Progenitor cell of endocrine pancreas (in vitro differentiated cells): ENCODE results near the gene TLR2. TPM values are rescaled to one million over a fixed set of nuclear protein-coding genes. Genes with fewer than 3 reads are reported as not detected.

Experiments
- DNase-seq: peaks from one replicate; pipeline ENCODE4 v3.0.0; 2021; ENCODE audit warnings: low spot score; ENCODE audit not compliant: unreplicated experiment
- H3K27ac Mint-ChIP-seq: 2 replicates; pipeline ENCODE4 v1.8.0; 2021; ENCODE audit warnings: mild to moderate bottlenecking, moderate library complexity, mixed read lengths
- H3K27me3 Mint-ChIP-seq: 2 replicates; pipeline ENCODE4 v1.8.0; 2021; ENCODE audit warnings: mixed read lengths
- H3K36me3 Mint-ChIP-seq: 2 replicates; pipeline ENCODE4 v1.8.0; 2022; ENCODE audit warnings: mixed read lengths; ENCODE audit not compliant: insufficient read depth
- H3K4me1 Mint-ChIP-seq: 2 replicates; pipeline ENCODE4 v1.8.0; 2021; ENCODE audit warnings: low read depth, mixed read lengths
- H3K4me3 Mint-ChIP-seq: 2 replicates; pipeline ENCODE4 v1.8.0; 2021; ENCODE audit warnings: low read depth, mild to moderate bottlenecking, moderate library complexity, mixed read lengths
- H3K9me3 Mint-ChIP-seq: 2 replicates; pipeline ENCODE4 v1.8.0; 2021; ENCODE audit warnings: low read depth, mixed read lengths
- CTCF ChIP-seq: fragments of 200-600 bp; sonication (generic); IDR thresholded peaks from one replicate; pipeline ENCODE4 v1.5.0; 2021; ENCODE audit warnings: antibody characterized with exemption, mild to moderate bottlenecking; ENCODE audit not compliant: unreplicated experiment
- total RNA-seq: library from RNA; stranded (reverse); gene quantifications from 2 replicates; pipeline ENCODE4 v1.2.1, GENCODE V29; 2021

Gene TLR2
- total RNA-seq, 1 donor from 2014 or later: 5.1 TPM

GRCh38 chr4:153676486-153676885 is 7.6 kb upstream of the TLR2 start:
- Mint-ChIP-seq H3K9me3 (peaks cover 10% of the 10 kb centered on the region), H3K27ac (no peak overlapping the region), H3K4me3 (no peak overlapping the region), H3K36me3 (no peaks in the 10 kb centered on the region), H3K27me3 (peaks cover 20% of the 10 kb centered on the region), H3K4me1 (no peaks in the 10 kb centered on the region)
- DNase-seq: no peak
- no peak for TF ChIP-seq CTCF

GRCh38 chr4:153676984-153677383 is 7.1 kb upstream of the TLR2 start:
- Mint-ChIP-seq H3K4me3 (no peak overlapping the region), H3K27ac (no peak overlapping the region), H3K4me1 (no peaks in the 10 kb centered on the region), H3K9me3 (peaks cover 10% of the 10 kb centered on the region), H3K27me3 (peaks cover 25% of the 10 kb centered on the region), H3K36me3 (no peaks in the 10 kb centered on the region)
- no peak for TF ChIP-seq CTCF
- no peak for DNase-seq

GRCh38 chr4:153679486-153679885 is 4.6 kb upstream of the TLR2 start:
- Mint-ChIP-seq H3K9me3 (peaks cover 10% of the 10 kb centered on the region), H3K4me3 (no peak overlapping the region), H3K36me3 (no peaks in the 10 kb centered on the region), H3K4me1 (no peaks in the 10 kb centered on the region), H3K27ac (no peak overlapping the region), H3K27me3 (peaks cover 43% of the 10 kb centered on the region)
- no peak for DNase-seq
- no peak for TF ChIP-seq CTCF

- Mint-ChIP-seq H3K4me1 (peaks cover 3% of the 10 kb centered on the region), H3K36me3 (peaks cover 9% of the 10 kb centered on the region), H3K9me3 (peaks cover 4% of the 10 kb centered on the region), H3K27me3 (peaks cover 46% of the 10 kb centered on the region), H3K4me3 (peak overlapping the region; percentile 68), H3K27ac (no peak overlapping the region)
- DNase-seq: no peak
- TF ChIP-seq CTCF: no peak
Measured at GRCh38 chr4:153683763-153684181, 308 bp upstream of the TLR2 start.

DNA sequence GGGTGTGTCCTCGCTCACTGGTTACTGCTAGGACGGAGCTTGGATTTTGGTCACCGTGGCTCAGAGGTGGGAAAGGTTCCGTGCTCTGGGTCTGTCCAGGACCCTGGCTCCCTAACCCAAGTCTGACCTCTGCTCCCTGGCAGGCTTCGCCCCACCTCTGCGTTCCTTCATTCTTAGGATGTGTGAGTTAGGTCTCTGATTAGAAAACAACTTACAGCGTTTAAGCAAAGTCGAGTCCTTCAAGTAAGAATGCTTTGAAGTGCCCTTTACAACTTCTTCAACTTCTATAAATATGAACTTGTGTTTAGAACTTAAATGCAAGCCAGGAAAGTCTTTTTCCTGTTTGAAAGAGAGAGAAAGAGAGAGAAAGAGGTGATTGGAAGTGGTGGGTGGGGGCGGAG is 891 bp downstream of the TLR2 start:
- H3K36me3 Mint-ChIP-seq: peaks cover 18% of the 10 kb centered on the region
- peaks cover 38% of the 10 kb centered on the region for H3K27me3 Mint-ChIP-seq
- H3K4me1 Mint-ChIP-seq: peaks cover 3% of the 10 kb centered on the region
- peak overlapping the region; percentile 74 for H3K4me3 Mint-ChIP-seq
- no peak for DNase-seq
- no peak for TF ChIP-seq CTCF
- H3K9me3 Mint-ChIP-seq: peaks cover 16% of the 10 kb centered on the region
- peak overlapping the region; percentile 19 for H3K27ac Mint-ChIP-seq
